ENCODE data around the gene CCDC88C.

- TF ChIP-seq CTCF (IDR thresholded peaks at IDR 0.05; ENCODE audit: low read length) (no peak), EZH2 (IDR thresholded peaks at IDR 0.05; ENCODE audit: borderline replicate concordance, low read length) (no peak)
These were observed 3.2 kb downstream of the CCDC88C start for GRCh38 chr14:91414475-91414833.
